ENCODE data around the gene NAV2. TPM values are rescaled to one million over a fixed set of nuclear protein-coding genes. Genes with fewer than 3 reads are reported as not detected.

The NAV2 gene
- total RNA-seq, 1 donor from 2014 or later: 9.6 TPM

- H3F3A ChIP-seq (ENCODE audit: low read depth): peaks cover 17% of the 10 kb centered on the region
- Mint-ChIP-seq H3K9me3 (no peaks in the 10 kb centered on the region), H3K4me1 (peaks cover 24% of the 10 kb centered on the region), H3K27me3 (ENCODE audit: insufficient read depth, low read depth) (peaks cover 2% of the 10 kb centered on the region), H3K36me3 (peaks cover 53% of the 10 kb centered on the region), H3K4me3 (no peak overlapping the region), H3K27ac (no peak overlapping the region)
- no peaks in the 10 kb centered on the region for H3K9me3 ChIP-seq (ENCODE audit: low read depth)
- H3K4me3 ChIP-seq: no peak overlapping the region
- peaks cover 26% of the 10 kb centered on the region for H4K20me1 ChIP-seq (ENCODE audit: low read depth)
- no peaks in the 10 kb centered on the region for H3K27me3 ChIP-seq
- no peak overlapping the region for H3K9ac ChIP-seq
- H2AFZ ChIP-seq (replicated peaks): no peak overlapping the region
- TF ChIP-seq EZH2 (IDR thresholded peaks at IDR 0.05) (no peak), EZH2phosphoT487 (IDR thresholded peaks at IDR 0.05) (no peak), CTCF (IDR thresholded peaks at IDR 0.05) (no peak)
- H3K4me2 ChIP-seq: no peak overlapping the region
- no peaks in the 10 kb centered on the region for H3K36me3 ChIP-seq
- H3K4me1 ChIP-seq: peaks cover 27% of the 10 kb centered on the region
- no peaks in the 10 kb centered on the region for H3K79me2 ChIP-seq (ENCODE audit: low read depth)
- no peak overlapping the region for H3K27ac ChIP-seq
- DNase-seq (ENCODE audit: low spot score): no peak
These were observed 336.1 kb downstream of the NAV2 start for GRCh38 chr11:20048707-20049106.

- H3K27me3 ChIP-seq: no peaks in the 10 kb centered on the region
These were observed 336.6 kb downstream of the NAV2 start for GRCh38 chr11:20049231-20049630.

GRCh38 chr11:20050048-20050447 lies 337.4 kb downstream of the NAV2 start:
- peaks cover 27% of the 10 kb centered on the region for H3K4me1 ChIP-seq
- H3K27me3 ChIP-seq: no peaks in the 10 kb centered on the region
- peak overlapping the region; percentile 53 for H3K4me2 ChIP-seq
- no peak overlapping the region for H2AFZ ChIP-seq (replicated peaks)
- Mint-ChIP-seq H3K36me3 (peaks cover 47% of the 10 kb centered on the region), H3K4me1 (peaks cover 24% of the 10 kb centered on the region), H3K4me3 (no peak overlapping the region), H3K27me3 (ENCODE audit: insufficient read depth, low read depth) (peaks cover 2% of the 10 kb centered on the region), H3K27ac (no peak overlapping the region), H3K9me3 (no peaks in the 10 kb centered on the region)
- no peak for TF ChIP-seq EZH2phosphoT487 (IDR thresholded peaks at IDR 0.05)
- no peak overlapping the region for H3K4me3 ChIP-seq
- peaks cover 6% of the 10 kb centered on the region for H3K36me3 ChIP-seq
- H3K9ac ChIP-seq: no peak overlapping the region
- H3K27ac ChIP-seq: no peak overlapping the region
- H3F3A ChIP-seq (ENCODE audit: low read depth): peaks cover 17% of the 10 kb centered on the region
- H3K9me3 ChIP-seq (ENCODE audit: low read depth): no peaks in the 10 kb centered on the region
- H3K79me2 ChIP-seq (ENCODE audit: low read depth): no peaks in the 10 kb centered on the region
- H4K20me1 ChIP-seq (ENCODE audit: low read depth): peaks cover 22% of the 10 kb centered on the region
- DNase-seq (ENCODE audit: low spot score): peak; percentile 15

More at GRCh38 chr11:20049231-20049630, 336.6 kb downstream of the NAV2 start:
- no peaks in the 10 kb centered on the region for H3K9me3 ChIP-seq (ENCODE audit: low read depth)
- no peak overlapping the region for H3K4me2 ChIP-seq
- no peak for TF ChIP-seq EZH2phosphoT487 (IDR thresholded peaks at IDR 0.05)
- no peak for TF ChIP-seq CTCF (IDR thresholded peaks at IDR 0.05)
- no peak for TF ChIP-seq EZH2 (IDR thresholded peaks at IDR 0.05)
- no peak overlapping the region for H3K4me3 ChIP-seq
- H3K36me3 ChIP-seq: no peaks in the 10 kb centered on the region
- Mint-ChIP-seq H3K4me3 (no peak overlapping the region), H3K9me3 (no peaks in the 10 kb centered on the region), H3K4me1 (peaks cover 24% of the 10 kb centered on the region), H3K27ac (no peak overlapping the region), H3K36me3 (peaks cover 49% of the 10 kb centered on the region), H3K27me3 (ENCODE audit: insufficient read depth, low read depth) (peaks cover 2% of the 10 kb centered on the region)
- H3K79me2 ChIP-seq (ENCODE audit: low read depth): no peaks in the 10 kb centered on the region
- no peak overlapping the region for H3K27ac ChIP-seq
- peaks cover 17% of the 10 kb centered on the region for H3F3A ChIP-seq (ENCODE audit: low read depth)
- peaks cover 22% of the 10 kb centered on the region for H4K20me1 ChIP-seq (ENCODE audit: low read depth)
- peaks cover 27% of the 10 kb centered on the region for H3K4me1 ChIP-seq
- no peak overlapping the region for H2AFZ ChIP-seq (replicated peaks)
- no peak for DNase-seq (ENCODE audit: low spot score)
- H3K9ac ChIP-seq: no peak overlapping the region

GRCh38 chr11:20050551-20051333 lies 338.1 kb downstream of the NAV2 start:
- H3K4me1 ChIP-seq: peaks cover 27% of the 10 kb centered on the region

More at GRCh38 chr11:20050551-20051333, 338.1 kb downstream of the NAV2 start:
- Histone ChIP-seq H3K4me3 (no peak overlapping the region), H3K36me3 (peaks cover 6% of the 10 kb centered on the region), H2AFZ (replicated peaks) (no peak overlapping the region), H3K27ac (no peak overlapping the region), H3K27me3 (no peaks in the 10 kb centered on the region), H3K9ac (no peak overlapping the region), H4K20me1 (ENCODE audit: low read depth) (peaks cover 22% of the 10 kb centered on the region), H3K9me3 (ENCODE audit: low read depth) (no peaks in the 10 kb centered on the region), H3F3A (ENCODE audit: low read depth) (peaks cover 17% of the 10 kb centered on the region), H3K79me2 (ENCODE audit: low read depth) (no peaks in the 10 kb centered on the region), H3K4me2 (peak overlapping the region; percentile 53)
- TF ChIP-seq EZH2 (IDR thresholded peaks at IDR 0.05) (no peak), EZH2phosphoT487 (IDR thresholded peaks at IDR 0.05) (no peak), CTCF (IDR thresholded peaks at IDR 0.05) (no peak)
- no peak overlapping the region for H3K4me3 Mint-ChIP-seq
- peak; percentile 31 for DNase-seq (ENCODE audit: low spot score)
- peaks cover 2% of the 10 kb centered on the region for H3K27me3 Mint-ChIP-seq (ENCODE audit: insufficient read depth, low read depth)
- H3K9me3 Mint-ChIP-seq: no peaks in the 10 kb centered on the region
- H3K27ac Mint-ChIP-seq: no peak overlapping the region
- peaks cover 54% of the 10 kb centered on the region for H3K36me3 Mint-ChIP-seq
- H3K4me1 Mint-ChIP-seq: peaks cover 24% of the 10 kb centered on the region

Data from neural progenitor cell (in vitro differentiated cells).